ENCODE measurements around the gene COA3. TPM values are rescaled to one million over a fixed set of nuclear protein-coding genes. Genes with fewer than 3 reads are reported as not detected.
"Not testable (repeated sequence)": the region's sequence is repeated elsewhere in the genome, so short reads cannot be mapped to it uniquely, and the experiment has no call there.

Gene COA3
- total and polyA plus RNA-seq, 4 donors = 83.3 to 152 (median 127) TPM

DNA sequence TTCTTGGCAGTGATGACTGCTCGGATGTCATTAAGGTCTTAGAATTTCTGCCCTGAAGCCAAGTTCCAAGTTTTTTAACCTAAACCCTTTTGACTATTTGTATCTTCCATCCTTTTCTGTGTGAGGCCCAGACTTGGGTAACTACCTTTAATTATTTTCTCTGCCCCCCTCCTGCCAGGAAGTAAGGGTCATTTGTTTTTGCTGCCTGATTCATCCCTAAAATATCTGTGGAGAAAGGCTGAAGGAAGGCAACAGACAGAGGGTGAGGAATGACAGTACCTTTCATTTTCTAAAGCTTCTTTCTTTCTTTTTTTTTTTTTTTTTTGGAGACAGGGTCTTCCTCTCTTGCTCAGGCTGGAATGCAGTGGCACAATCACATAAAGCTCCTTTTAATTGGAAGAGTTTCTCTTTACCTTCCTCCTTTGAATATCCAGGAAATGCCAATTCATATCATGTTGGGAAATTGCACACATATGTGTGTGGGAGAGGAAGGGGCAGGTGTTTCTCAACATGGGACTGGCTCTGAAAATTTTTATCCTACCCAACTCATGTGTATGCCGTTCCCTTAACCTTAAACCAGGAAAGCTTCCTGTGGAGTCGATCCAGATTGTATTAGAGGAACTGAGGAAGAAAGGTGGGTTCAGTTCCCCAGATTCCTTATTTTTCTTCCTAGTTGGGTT lies 24.3 kb downstream of the COA3 start:
- WGBS (ENCODE audit: insufficient coverage) = no CpG with 5 or more reads among the region's 3 CpGs
- no peak overlapping the region for H3K27ac ChIP-seq (ENCODE audit: low read depth, low read length)
- H3K36me3 ChIP-seq (ENCODE audit: control insufficient read depth, insufficient read depth, low read length) = peaks cover 38% of the 10 kb centered on the region

DNA sequence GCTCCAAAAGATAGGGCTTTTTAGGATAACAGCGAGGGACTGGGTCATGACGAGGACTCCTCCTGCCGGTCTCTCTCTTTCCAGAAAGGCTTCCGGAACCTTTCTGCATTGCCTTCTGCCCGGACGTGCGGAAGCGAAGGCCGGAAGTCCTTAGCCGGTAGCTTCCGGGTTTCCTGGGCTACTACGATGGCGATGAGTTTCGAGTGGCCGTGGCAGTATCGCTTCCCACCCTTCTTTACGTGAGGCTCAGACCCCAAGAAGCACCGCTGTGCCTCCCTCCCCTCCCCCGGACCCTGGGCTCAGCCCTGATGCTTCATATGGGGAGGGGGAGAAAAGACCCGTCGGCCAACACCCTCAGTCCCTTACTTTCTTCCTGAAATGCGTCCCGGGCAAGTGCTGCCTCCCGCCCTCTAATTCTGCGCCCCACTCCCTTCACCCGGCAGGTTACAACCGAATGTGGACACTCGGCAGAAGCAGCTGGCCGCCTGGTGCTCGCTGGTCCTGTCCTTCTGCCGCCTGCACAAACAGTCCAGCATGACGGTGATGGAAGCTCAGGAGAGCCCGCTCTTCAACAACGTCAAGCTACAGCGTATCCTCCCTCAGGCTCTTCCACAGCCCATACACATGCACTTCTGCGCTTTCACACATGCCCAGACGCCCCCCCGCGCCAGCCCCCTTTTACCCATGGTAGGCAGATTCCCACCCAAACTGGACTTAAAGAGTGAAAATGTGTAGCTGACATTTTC lies 25.0 kb downstream of the COA3 start, which contains the start of gene VPS25:
Gene VPS25, plus strand, starts transcription at position 160 of the 746 bp plus-strand sequence. Its CDS starts 27 bp downstream, at position 187.
- no peaks in the 10 kb centered on the region for H3K9me3 ChIP-seq (ENCODE audit: control insufficient read depth, insufficient read depth, low read length)
- WGBS (ENCODE audit: insufficient coverage) = 0% methylated on average over 25 of the region's 39 CpGs
- H3K27ac ChIP-seq (ENCODE audit: low read depth, low read length) = peak within 1 kb of the TSS; percentile 36
- peak within 1 kb of the TSS; percentile 70 for H3K4me3 ChIP-seq (ENCODE audit: low read depth, low read length)
- peaks cover 9% of the 10 kb centered on the region for H3K4me1 ChIP-seq (ENCODE audit: control insufficient read depth, insufficient read depth, low read length)
- DNase-seq (ENCODE audit: low read depth in 4 of 6, low spot score in 6 of 6) = peak in 5 of 6 donors; percentile 66 to 95 (median 74)
- H3K27me3 ChIP-seq (ENCODE audit: control insufficient read depth, insufficient read depth, low read length) = no peaks in the 10 kb centered on the region
- peaks cover 32% of the 10 kb centered on the region for H3K36me3 ChIP-seq (ENCODE audit: control insufficient read depth, insufficient read depth, low read length)

More for the DNA sequence above, 24.3 kb downstream of the COA3 start:
- no peak for DNase-seq (ENCODE audit: low read depth in 4 of 6, low spot score in 6 of 6)
- H3K4me3 ChIP-seq (ENCODE audit: low read depth, low read length) = peak overlapping the region; percentile 70
- H3K9me3 ChIP-seq (ENCODE audit: control insufficient read depth, insufficient read depth, low read length) = no peaks in the 10 kb centered on the region
- no peaks in the 10 kb centered on the region for H3K27me3 ChIP-seq (ENCODE audit: control insufficient read depth, insufficient read depth, low read length)
- H3K4me1 ChIP-seq (ENCODE audit: control insufficient read depth, insufficient read depth, low read length) = peaks cover 9% of the 10 kb centered on the region

DNA sequence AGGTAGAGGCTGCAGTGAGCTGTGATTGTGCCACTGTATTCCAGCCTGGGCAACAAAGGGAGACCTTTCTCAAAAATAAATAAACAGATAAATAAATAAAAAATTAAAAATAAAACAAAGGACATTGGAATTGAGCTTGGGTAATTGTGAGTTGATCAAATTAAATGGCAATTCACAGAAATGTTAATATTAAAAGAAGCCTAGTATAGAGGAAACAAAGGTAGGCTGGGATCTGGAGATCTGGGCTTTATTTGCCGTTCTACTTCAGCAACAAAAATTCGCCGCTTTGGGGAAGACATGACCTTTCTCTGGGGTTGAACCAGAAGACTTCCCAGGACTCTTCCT lies 25.6 kb downstream of the COA3 start:
- Histone ChIP-seq H3K4me3 (ENCODE audit: low read depth, low read length) (peak overlapping the region; percentile 70), H3K27me3 (ENCODE audit: control insufficient read depth, insufficient read depth, low read length) (no peaks in the 10 kb centered on the region), H3K27ac (ENCODE audit: low read depth, low read length) (peak overlapping the region; percentile 4), H3K4me1 (ENCODE audit: control insufficient read depth, insufficient read depth, low read length) (peaks cover 9% of the 10 kb centered on the region), H3K36me3 (ENCODE audit: control insufficient read depth, insufficient read depth, low read length) (peaks cover 27% of the 10 kb centered on the region), H3K9me3 (ENCODE audit: control insufficient read depth, insufficient read depth, low read length) (no peaks in the 10 kb centered on the region)
- DNase-seq (ENCODE audit: low read depth in 4 of 6, low spot score in 6 of 6) = no peak
- whole genome bisulfite sequencing (ENCODE audit: insufficient coverage) = 12% methylated on average over 3 of the region's 3 CpGs

DNA sequence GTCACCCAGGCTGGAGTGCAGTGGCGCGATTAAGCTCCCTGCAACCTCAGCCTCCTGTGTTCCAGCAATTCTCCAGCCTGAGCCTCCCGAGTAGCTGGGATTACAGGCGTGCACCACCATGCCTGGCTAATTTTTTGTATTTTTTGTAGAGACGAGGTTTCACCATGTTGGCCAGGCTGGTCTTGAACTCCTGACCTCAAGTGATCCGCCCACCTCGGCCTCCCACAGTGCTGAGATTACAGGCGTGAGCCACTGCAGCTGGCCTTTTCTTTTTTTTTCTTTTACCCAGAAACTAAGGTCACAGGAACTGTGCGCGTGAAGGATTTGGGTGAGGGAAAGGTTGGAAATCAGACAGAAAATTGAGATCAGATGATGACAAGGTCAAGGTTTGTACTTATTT lies 28.5 kb downstream of the COA3 start:
- H3K4me1 ChIP-seq (ENCODE audit: control insufficient read depth, insufficient read depth, low read length) = not testable (repeated sequence)

DNA sequence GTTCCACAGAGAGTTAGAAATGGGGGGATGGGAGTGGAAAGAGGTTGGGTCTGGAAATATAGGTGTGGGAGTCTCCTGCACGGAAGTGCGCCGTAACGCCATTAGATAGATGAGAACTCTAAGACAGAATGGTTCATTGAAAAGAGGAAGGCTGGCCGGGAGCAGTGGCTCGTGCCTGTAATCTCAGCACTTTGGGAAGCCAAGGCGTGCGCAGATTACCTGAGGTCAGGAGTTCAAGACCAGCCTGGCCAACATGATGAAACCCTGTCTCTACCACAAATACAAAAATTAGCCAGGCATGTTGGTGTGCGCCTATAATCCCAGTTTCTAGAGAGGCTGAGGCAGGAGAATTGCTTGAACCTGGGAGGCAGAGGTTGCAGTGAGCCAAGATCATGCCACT lies 30.5 kb downstream of the COA3 start:
- not testable (repeated sequence) for H3K27me3 ChIP-seq (ENCODE audit: control insufficient read depth, insufficient read depth, low read length); H3K9me3 ChIP-seq (ENCODE audit: control insufficient read depth, insufficient read depth, low read length); DNase-seq (ENCODE audit: low read depth in 4 of 6, low spot score in 6 of 6); H3K4me3 ChIP-seq (ENCODE audit: low read depth, low read length); H3K4me1 ChIP-seq (ENCODE audit: control insufficient read depth, insufficient read depth, low read length); H3K36me3 ChIP-seq (ENCODE audit: control insufficient read depth, insufficient read depth, low read length); H3K27ac ChIP-seq (ENCODE audit: low read depth, low read length)
- 72% methylated on average over 4 of the region's 9 CpGs for WGBS (ENCODE audit: insufficient coverage)

More for the DNA sequence above, 28.5 kb downstream of the COA3 start:
- not testable (repeated sequence) for H3K36me3 ChIP-seq (ENCODE audit: control insufficient read depth, insufficient read depth, low read length); H3K4me3 ChIP-seq (ENCODE audit: low read depth, low read length); H3K27ac ChIP-seq (ENCODE audit: low read depth, low read length); DNase-seq (ENCODE audit: low read depth in 4 of 6, low spot score in 6 of 6); H3K9me3 ChIP-seq (ENCODE audit: control insufficient read depth, insufficient read depth, low read length); H3K27me3 ChIP-seq (ENCODE audit: control insufficient read depth, insufficient read depth, low read length)
- WGBS (ENCODE audit: insufficient coverage) = 46% methylated on average over 3 of the region's 10 CpGs

DNA sequence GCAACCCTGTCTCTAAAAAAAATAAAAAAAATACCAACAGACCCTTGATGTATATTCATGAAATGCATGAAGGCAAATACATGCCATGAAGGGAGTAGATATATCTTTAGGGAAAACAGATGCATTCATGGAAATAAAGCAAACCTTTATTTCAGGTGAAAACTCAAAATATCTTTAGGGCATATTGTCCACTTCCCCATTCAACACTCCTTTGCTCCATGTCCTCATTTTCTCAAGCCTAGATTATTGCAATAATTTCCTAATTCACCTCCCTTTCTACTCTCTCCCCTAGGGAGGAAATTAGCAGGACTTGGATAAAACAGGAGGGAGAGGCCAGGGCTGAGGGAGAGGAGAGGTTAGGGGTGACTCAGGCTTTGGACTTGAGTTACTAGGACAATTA lies 31.0 kb downstream of the COA3 start:
- no peak for DNase-seq (ENCODE audit: low read depth in 4 of 6, low spot score in 6 of 6)
- Histone ChIP-seq H3K27me3 (ENCODE audit: control insufficient read depth, insufficient read depth, low read length) (no peaks in the 10 kb centered on the region), H3K36me3 (ENCODE audit: control insufficient read depth, insufficient read depth, low read length) (no peaks in the 10 kb centered on the region), H3K4me3 (ENCODE audit: low read depth, low read length) (no peak overlapping the region), H3K9me3 (ENCODE audit: control insufficient read depth, insufficient read depth, low read length) (no peaks in the 10 kb centered on the region), H3K4me1 (ENCODE audit: control insufficient read depth, insufficient read depth, low read length) (peaks cover 1% of the 10 kb centered on the region), H3K27ac (ENCODE audit: low read depth, low read length) (no peak overlapping the region)

DNA sequence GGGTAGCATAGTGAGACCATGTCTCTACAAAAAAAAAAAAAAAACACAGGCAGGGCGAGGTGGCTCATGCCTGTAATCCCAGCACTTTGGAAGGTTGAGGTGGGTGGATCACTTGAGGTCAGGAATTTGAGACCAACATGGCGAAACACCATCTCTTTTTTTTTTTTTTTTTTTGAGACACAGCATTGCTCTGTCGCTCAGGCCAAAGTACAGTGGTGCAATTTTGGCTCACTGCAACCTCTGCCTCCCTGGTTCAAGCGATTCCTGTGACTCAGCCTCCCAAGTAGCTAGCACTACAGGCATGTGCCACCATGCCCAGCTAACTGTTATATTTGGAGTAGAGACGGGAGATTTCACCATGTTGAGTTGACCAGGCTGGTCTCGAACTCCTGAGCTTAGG lies 32.4 kb downstream of the COA3 start:
- Histone ChIP-seq H3K4me1 (ENCODE audit: control insufficient read depth, insufficient read depth, low read length) (peaks cover 11% of the 10 kb centered on the region), H3K27ac (ENCODE audit: low read depth, low read length) (no peak overlapping the region), H3K36me3 (ENCODE audit: control insufficient read depth, insufficient read depth, low read length) (no peaks in the 10 kb centered on the region), H3K4me3 (ENCODE audit: low read depth, low read length) (no peak overlapping the region), H3K27me3 (ENCODE audit: control insufficient read depth, insufficient read depth, low read length) (peaks cover 4% of the 10 kb centered on the region), H3K9me3 (ENCODE audit: control insufficient read depth, insufficient read depth, low read length) (no peaks in the 10 kb centered on the region)
- WGBS (ENCODE audit: insufficient coverage) = 90% methylated on average over 5 of the region's 6 CpGs
- DNase-seq (ENCODE audit: low read depth in 4 of 6, low spot score in 6 of 6) = no peak

DNA sequence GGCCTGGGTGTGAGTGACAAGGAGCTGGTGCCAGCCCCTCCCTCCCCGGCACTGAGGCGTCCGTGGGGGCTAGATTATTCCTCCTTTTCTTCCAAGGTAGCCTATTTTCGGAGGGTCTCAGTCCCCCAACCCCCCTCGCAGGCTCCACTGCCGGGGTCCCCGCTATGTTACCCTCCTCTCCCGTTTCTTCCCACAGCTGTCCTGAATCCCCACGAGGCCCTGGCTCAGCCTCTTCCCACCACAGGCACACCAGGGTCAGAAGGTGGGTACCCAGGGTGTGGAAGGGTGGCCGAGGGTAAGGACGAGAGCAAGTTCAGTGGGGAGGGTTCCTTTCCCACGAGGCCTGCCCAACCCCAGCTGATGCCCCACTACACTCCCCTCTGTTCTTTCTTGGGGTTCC lies 36.9 kb downstream of the COA3 start:
- H3K9me3 ChIP-seq (ENCODE audit: control insufficient read depth, insufficient read depth, low read length) = no peaks in the 10 kb centered on the region
- 41% methylated on average over 4 of the region's 12 CpGs for WGBS (ENCODE audit: insufficient coverage)
- H3K4me3 ChIP-seq (ENCODE audit: low read depth, low read length) = peak overlapping the region; percentile 58
- DNase-seq (ENCODE audit: low read depth in 4 of 6, low spot score in 6 of 6) = no peak
- peak overlapping the region; percentile 42 for H3K27ac ChIP-seq (ENCODE audit: low read depth, low read length)
- peaks cover 9% of the 10 kb centered on the region for H3K27me3 ChIP-seq (ENCODE audit: control insufficient read depth, insufficient read depth, low read length)
- no peaks in the 10 kb centered on the region for H3K36me3 ChIP-seq (ENCODE audit: control insufficient read depth, insufficient read depth, low read length)
- peaks cover 22% of the 10 kb centered on the region for H3K4me1 ChIP-seq (ENCODE audit: control insufficient read depth, insufficient read depth, low read length)

DNA sequence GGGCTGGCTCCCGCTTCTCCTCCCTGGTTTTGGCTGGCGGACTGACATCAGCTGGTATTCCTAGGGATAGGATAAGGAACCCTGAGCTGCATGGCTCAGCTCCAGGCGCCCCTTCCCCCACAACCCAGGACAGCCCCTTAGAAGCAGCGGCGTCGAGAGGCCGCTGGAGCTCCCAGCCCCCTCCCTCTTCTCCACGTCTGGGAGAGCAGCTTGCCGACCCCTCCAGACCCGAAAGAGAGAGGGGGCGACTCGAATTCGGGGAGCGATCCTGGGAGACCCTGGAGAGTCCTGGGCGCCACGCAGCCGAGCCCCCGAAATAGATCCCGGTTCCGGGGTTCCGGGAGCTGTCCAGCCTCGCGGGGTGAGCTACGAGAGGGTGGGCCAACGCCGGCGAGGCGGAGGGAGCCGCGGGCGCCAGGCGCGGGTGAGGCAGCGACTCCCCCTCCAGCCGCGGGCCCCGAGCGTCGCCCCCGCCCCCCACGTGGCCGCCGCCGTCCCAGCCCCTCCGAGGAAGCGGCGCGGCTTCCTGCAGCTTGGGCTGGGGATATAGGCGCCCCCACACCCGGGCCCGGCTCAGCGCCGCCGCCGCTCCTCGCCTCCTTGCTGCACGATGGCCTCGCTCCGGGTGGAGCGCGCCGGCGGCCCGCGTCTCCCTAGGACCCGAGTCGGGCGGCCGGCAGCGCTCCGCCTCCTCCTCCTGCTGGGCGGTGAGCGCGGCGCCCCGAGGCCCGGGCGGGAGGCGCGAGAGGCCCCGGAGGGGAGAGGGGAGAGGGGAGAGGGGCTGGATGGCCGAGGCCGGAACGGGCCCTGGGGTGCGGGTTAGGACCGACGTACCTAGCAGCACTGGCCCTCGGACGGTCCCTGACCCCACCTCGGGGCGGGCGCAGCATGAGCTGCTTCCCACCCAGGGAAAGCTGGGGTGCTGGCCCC lies 37.6 kb downstream of the COA3 start, which contains the start of gene RAMP2:
Gene RAMP2, plus strand, starts transcription at position 576 of the 930 bp plus-strand sequence. Its CDS starts 35 bp downstream, at position 611.
- under 1% methylated on average over 83 of the region's 92 CpGs for WGBS (ENCODE audit: insufficient coverage)
- DNase-seq (ENCODE audit: low read depth in 4 of 6, low spot score in 6 of 6) = peak in 2 of 6 donors; percentile 72 to 75
- peak within 1 kb of the TSS; percentile 42 for H3K27ac ChIP-seq (ENCODE audit: low read depth, low read length)

More for the DNA sequence above, 37.6 kb downstream of the COA3 start, which contains the start of gene RAMP2:
- peak within 1 kb of the TSS; percentile 58 for H3K4me3 ChIP-seq (ENCODE audit: low read depth, low read length)
- H3K27me3 ChIP-seq (ENCODE audit: control insufficient read depth, insufficient read depth, low read length) = peaks cover 9% of the 10 kb centered on the region
- H3K36me3 ChIP-seq (ENCODE audit: control insufficient read depth, insufficient read depth, low read length) = peaks cover 1% of the 10 kb centered on the region
- no peaks in the 10 kb centered on the region for H3K9me3 ChIP-seq (ENCODE audit: control insufficient read depth, insufficient read depth, low read length)
- peaks cover 22% of the 10 kb centered on the region for H3K4me1 ChIP-seq (ENCODE audit: control insufficient read depth, insufficient read depth, low read length)

All from spinal cord (tissue), 10 donors.